AG04450 (cell line): ENCODE measurements around the gene PALLD. TPM values are rescaled to one million over a fixed set of nuclear protein-coding genes. Genes with fewer than 3 reads are reported as not detected.

Source experiments
- CTCF ChIA-PET: fragments of 300-600, 350-600 bp; formaldehyde crosslinking; extraction: SDS; loops from one replicate; lab custom pipeline; 2022; ENCODE audit warnings: antibody characterized with exemption, inconsistent platforms; lab: Charles Lee
- POLR2A ChIA-PET: fragments of 350-600 bp; formaldehyde crosslinking; extraction: SDS; loops from one replicate; lab custom pipeline; 2021; ENCODE audit warnings: antibody characterized with exemption, inconsistent platforms; lab: Yijun Ruan, JAX
- DNase-seq: peaks from one replicate; pipeline ENCODE4 v3.0.0-alpha.2; 2011; ENCODE audit warnings: low read depth, low spot score
- H3K27ac ChIP-seq: one replicate; pipeline ENCODE4 v1.5.1; 2012; ENCODE audit warnings: low read depth, low read length, control low read depth
- H3K27me3 ChIP-seq: one replicate; pipeline ENCODE4 v1.6.0; 2012; ENCODE audit warnings: low read length; ENCODE audit not compliant: control insufficient read depth, insufficient read depth
- H3K4me3 ChIP-seq: 2 replicates; pipeline ENCODE4 v1.5.1; 2011; ENCODE audit warnings: mild to moderate bottlenecking, low read depth, low read length, control low read depth
- H3K9me3 ChIP-seq: 2 replicates; pipeline ENCODE4 v1.5.1; 2012; ENCODE audit warnings: low read length; ENCODE audit not compliant: control insufficient read depth, insufficient read depth
- polyA plus RNA-seq: library from polyadenylated mRNA; depleted of rRNA; stranded (reverse); fragments of >200 nt; gene quantifications from 2 replicates; pipeline ENCODE4 v1.2.3, GENCODE V29; 2011
- TF ChIP-seq, protein P1 (sequence below): IDR thresholded peaks from 2 replicates; pipeline ENCODE4 v1.5.1; 2011; ENCODE audit warnings: low read depth, low read length, control low read depth, inconsistent platforms

The PALLD gene
- polyA plus RNA-seq, 1 experiment, result 159 TPM

DNA sequence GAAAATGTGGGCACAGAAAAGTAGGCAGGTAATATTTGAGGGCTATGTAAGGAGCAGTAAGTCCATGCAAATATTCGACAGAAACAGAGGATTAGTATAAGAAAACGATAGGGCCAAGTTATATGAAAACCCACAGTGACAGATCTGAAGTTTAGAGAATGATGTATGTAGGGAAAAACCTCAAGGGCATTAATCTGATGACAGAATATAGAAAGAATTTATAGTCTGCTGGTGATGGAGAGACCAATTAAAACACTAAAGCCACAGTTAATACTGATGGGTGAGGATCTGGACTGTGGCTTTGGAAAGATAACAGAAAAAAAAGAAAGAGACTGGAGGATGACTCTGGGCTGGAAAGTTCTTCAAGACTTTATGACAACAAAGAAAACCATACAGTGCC, 169.7 kb downstream of the PALLD start:
- CTCF ChIA-PET, result interaction anchor here (0.6 to 1.3 kb wide), 2 partner anchors 8 to 31 kb away, joined by 6 read pairs; no protein-coding TSS in a partner anchor
- DNase-seq, result no peak
- Histone ChIP-seq H3K4me3 (no peak overlapping the region), H3K27ac (no peak overlapping the region), H3K27me3 (no peaks in the 10 kb centered on the region), H3K9me3 (no peaks in the 10 kb centered on the region)
- POLR2A ChIA-PET, result interaction anchor here (1.0 kb wide), 1 partner anchor 10 kb away, joined by 10 read pairs; no protein-coding TSS in a partner anchor
- TF ChIP-seq, protein P1, sequence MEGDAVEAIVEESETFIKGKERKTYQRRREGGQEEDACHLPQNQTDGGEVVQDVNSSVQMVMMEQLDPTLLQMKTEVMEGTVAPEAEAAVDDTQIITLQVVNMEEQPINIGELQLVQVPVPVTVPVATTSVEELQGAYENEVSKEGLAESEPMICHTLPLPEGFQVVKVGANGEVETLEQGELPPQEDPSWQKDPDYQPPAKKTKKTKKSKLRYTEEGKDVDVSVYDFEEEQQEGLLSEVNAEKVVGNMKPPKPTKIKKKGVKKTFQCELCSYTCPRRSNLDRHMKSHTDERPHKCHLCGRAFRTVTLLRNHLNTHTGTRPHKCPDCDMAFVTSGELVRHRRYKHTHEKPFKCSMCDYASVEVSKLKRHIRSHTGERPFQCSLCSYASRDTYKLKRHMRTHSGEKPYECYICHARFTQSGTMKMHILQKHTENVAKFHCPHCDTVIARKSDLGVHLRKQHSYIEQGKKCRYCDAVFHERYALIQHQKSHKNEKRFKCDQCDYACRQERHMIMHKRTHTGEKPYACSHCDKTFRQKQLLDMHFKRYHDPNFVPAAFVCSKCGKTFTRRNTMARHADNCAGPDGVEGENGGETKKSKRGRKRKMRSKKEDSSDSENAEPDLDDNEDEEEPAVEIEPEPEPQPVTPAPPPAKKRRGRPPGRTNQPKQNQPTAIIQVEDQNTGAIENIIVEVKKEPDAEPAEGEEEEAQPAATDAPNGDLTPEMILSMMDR, result no peak

DNA sequence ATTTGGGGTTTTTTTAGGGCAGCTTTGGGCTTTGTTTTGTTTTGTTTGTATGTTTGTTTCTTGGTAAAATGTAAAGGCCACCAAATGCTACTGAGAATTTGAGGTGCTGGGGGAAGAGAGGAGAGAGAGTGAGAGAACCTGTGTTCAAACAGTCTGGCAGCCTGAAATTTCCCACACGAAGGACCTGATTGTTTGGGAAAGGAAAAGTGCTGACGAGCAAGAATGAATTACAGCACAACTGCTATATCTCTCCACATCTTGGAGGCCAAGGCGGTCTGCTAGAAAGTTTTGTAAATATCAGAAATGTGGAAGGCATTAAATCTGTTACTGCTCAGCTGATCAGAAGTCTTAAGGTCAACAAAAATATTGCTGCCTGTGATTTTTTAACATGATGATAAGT, 170.5 kb downstream of the PALLD start:
- POLR2A ChIA-PET, result no interaction called here
- DNase-seq, result no peak
- TF ChIP-seq, protein P1, result no peak
- CTCF ChIA-PET, result no interaction called here
- no peaks in the 10 kb centered on the region for H3K9me3 ChIP-seq
- H3K4me3 ChIP-seq, result no peak overlapping the region
- H3K27me3 ChIP-seq, result no peaks in the 10 kb centered on the region
- no peak overlapping the region for H3K27ac ChIP-seq

DNA sequence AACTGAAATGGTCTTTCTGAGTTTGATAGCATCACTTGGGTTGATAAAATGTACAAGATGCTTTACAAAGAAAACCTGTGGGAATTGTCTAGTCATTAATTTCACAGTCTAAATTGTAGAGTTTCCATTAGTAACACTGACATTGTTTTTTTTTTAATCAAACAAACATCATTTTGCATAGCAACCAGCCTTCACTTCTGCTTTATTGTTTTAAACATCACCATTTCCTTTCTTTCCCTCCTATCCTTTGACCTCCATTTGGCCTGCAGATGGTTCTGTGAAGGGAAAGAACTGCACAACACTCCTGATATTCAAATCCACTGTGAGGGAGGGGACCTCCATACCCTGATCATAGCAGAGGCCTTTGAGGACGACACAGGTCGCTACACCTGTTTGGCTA, 171.1 kb downstream of the PALLD start:
- DNase-seq, result no peak
- ChIA-PET POLR2A (no interaction called here), CTCF (no interaction called here)
- no peak overlapping the region for H3K27ac ChIP-seq
- no peaks in the 10 kb centered on the region for H3K9me3 ChIP-seq
- H3K27me3 ChIP-seq, result no peaks in the 10 kb centered on the region
- no peak overlapping the region for H3K4me3 ChIP-seq
- TF ChIP-seq, protein P1, result no peak

DNA sequence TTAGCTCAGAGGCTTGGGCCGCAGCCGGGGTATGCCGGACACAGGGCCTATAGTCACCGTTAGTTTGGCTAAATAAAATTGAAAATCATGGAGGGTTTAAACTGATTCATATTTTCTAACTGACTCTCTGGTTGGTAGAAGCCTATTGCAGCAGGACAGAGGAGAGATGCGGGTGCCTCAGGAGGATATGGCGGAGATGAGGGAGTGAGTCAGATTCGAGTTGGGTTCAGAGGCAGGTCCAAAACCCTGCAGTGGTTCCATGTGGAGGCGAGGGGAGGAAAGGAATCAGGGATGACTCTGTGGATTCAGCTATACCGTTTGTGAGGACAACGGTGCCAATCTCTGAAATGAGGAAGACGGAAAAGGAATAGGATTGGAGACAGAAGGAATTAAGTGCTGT, 176.6 kb downstream of the PALLD start:
- Histone ChIP-seq H3K27me3 (no peaks in the 10 kb centered on the region), H3K9me3 (no peaks in the 10 kb centered on the region; the same call in 1 of the 2 replicates), H3K4me3 (no peak overlapping the region), H3K27ac (no peak overlapping the region)
- no peak for DNase-seq
- TF ChIP-seq, protein P1, result no peak
- CTCF ChIA-PET, result interaction anchor here (0.8 to 2.3 kb wide), 2 partner anchors 41 to 248 kb away, joined by 6 to 10 read pairs; no protein-coding TSS in a partner anchor
- POLR2A ChIA-PET, result interaction anchor here (0.6 to 1.8 kb wide), 2 partner anchors 40 to 84 kb away, joined by 3 to 9 read pairs; no protein-coding TSS in a partner anchor

DNA sequence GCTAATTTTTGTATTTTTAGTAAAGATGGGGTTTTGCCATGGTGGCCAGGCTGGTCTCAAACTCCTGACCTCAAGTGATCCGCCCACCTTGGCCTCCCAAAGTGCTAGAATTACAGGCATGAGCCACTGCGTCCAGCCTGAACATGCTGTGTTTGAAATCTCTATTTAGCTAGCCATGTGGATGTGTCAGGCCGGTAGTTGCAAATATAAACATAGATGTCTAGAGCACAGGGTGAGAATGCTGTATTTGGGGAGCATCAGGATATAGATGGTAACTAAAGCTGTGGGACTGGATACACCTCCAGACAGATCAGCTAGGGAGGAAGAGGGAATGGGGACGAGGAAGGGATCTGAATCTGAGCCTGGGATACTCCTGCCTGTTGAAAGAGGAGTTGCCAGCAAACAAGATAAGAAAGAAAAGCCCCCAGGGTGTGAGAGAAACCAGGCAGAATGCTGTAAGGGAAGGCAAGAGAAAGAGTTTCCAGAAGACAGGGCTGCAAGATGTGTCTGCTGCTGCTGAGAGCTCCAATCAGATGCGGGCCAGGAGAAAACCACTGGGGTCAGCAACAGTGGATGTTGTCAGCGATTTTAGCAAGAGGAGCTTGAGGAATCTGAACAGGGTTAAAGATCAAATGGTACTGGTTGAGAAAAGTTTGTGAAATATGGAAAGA, 177.4 kb downstream of the PALLD start:
- TF ChIP-seq, protein P1, result no peak
- Histone ChIP-seq H3K4me3 (no peak overlapping the region), H3K27ac (peak overlapping the region; percentile 47), H3K27me3 (no peaks in the 10 kb centered on the region), H3K9me3 (no peaks in the 10 kb centered on the region; the same call in 1 of the 2 replicates)
- no peak for DNase-seq
- POLR2A ChIA-PET, result interaction anchor here (0.6 to 1.9 kb wide), 9 partner anchors 18 to 157 kb away, joined by 3 to 10 read pairs (median 5); no protein-coding TSS in a partner anchor
- CTCF ChIA-PET, result interaction anchor here (0.6 to 2.3 kb wide), 15 partner anchors 8 to 939 kb away, joined by 3 to 18 read pairs (median 4); no protein-coding TSS in a partner anchor
